ENCODE results near the gene DENND6B.

The DENND6B gene

GRCh38 chr22:50289151-50289941 lies 37.5 kb downstream of the DENND6B start:
- DNase-seq (ENCODE audit: low read depth in 2 of 3, low spot score in 2 of 3) = no peak

GRCh38 chr22:50287731-50288130 lies 39.1 kb downstream of the DENND6B start:
- DNase-seq (ENCODE audit: low read depth in 2 of 3, low spot score in 2 of 3) = no peak

- no peak for DNase-seq (ENCODE audit: low read depth in 2 of 3, low spot score in 2 of 3)
Observed at GRCh38 chr22:50286701-50287318, 40.0 kb downstream of the DENND6B start.

GRCh38 chr22:50286275-50286674 lies 40.5 kb downstream of the DENND6B start:
- no peak for DNase-seq (ENCODE audit: low read depth in 2 of 3, low spot score in 2 of 3)

GRCh38 chr22:50285568-50286229 lies 41.1 kb downstream of the DENND6B start:
- DNase-seq (ENCODE audit: low read depth in 2 of 3, low spot score in 2 of 3) = no peak

- no peak for DNase-seq (ENCODE audit: low read depth in 2 of 3, low spot score in 2 of 3)
Observed at GRCh38 chr22:50284479-50284878, 42.3 kb downstream of the DENND6B start.

GRCh38 chr22:50283821-50284220 lies 43.0 kb downstream of the DENND6B start:
- no peak for DNase-seq (ENCODE audit: low read depth in 2 of 3, low spot score in 2 of 3)

- no peak for DNase-seq (ENCODE audit: low read depth in 2 of 3, low spot score in 2 of 3)
Observed at GRCh38 chr22:50282361-50283155, 44.3 kb downstream of the DENND6B start.

GRCh38 chr22:50281957-50282356 lies 44.9 kb downstream of the DENND6B start:
- no peak for DNase-seq (ENCODE audit: low read depth in 2 of 3, low spot score in 2 of 3)

GRCh38 chr22:50281384-50281760 lies 45.4 kb downstream of the DENND6B start:
- no peak for DNase-seq (ENCODE audit: low read depth in 2 of 3, low spot score in 2 of 3)

- DNase-seq (ENCODE audit: low read depth in 2 of 3, low spot score in 2 of 3) = no peak
Observed at GRCh38 chr22:50280708-50281383, 46.0 kb downstream of the DENND6B start.

GRCh38 chr22:50280022-50280707 lies 46.6 kb downstream of the DENND6B start:
- DNase-seq (ENCODE audit: low read depth in 2 of 3, low spot score in 2 of 3) = no peak

- DNase-seq (ENCODE audit: low read depth in 2 of 3, low spot score in 2 of 3) = no peak
Observed at GRCh38 chr22:50278956-50279619, 47.7 kb downstream of the DENND6B start.

- DNase-seq (ENCODE audit: low read depth in 2 of 3, low spot score in 2 of 3) = no peak
Observed at GRCh38 chr22:50278461-50278860, 48.4 kb downstream of the DENND6B start.

- DNase-seq (ENCODE audit: low read depth in 2 of 3, low spot score in 2 of 3) = no peak
Observed at GRCh38 chr22:50277761-50278160, 49.1 kb downstream of the DENND6B start.

GRCh38 chr22:50276143-50276542 lies 50.7 kb downstream of the DENND6B start:
- no peak for DNase-seq (ENCODE audit: low read depth in 2 of 3, low spot score in 2 of 3)

GRCh38 chr22:50275181-50276055 lies 51.4 kb downstream of the DENND6B start:
- no peak for DNase-seq (ENCODE audit: low read depth in 2 of 3, low spot score in 2 of 3)

- DNase-seq (ENCODE audit: low read depth in 2 of 3, low spot score in 2 of 3) = no peak
Observed at GRCh38 chr22:50274771-50275170, 52.0 kb downstream of the DENND6B start.

GRCh38 chr22:50274311-50274710 lies 52.5 kb downstream of the DENND6B start:
- no peak for DNase-seq (ENCODE audit: low read depth in 2 of 3, low spot score in 2 of 3)

Data from activated CD8-positive, alpha-beta memory T cell treated with anti-CD3 and anti-CD28 coated beads for 48 hours (primary cell).